ENCODE measurements around the gene LBX1. TPM values are rescaled to one million over a fixed set of nuclear protein-coding genes. Genes with fewer than 3 reads are reported as not detected.

LBX1 gene, protein sequence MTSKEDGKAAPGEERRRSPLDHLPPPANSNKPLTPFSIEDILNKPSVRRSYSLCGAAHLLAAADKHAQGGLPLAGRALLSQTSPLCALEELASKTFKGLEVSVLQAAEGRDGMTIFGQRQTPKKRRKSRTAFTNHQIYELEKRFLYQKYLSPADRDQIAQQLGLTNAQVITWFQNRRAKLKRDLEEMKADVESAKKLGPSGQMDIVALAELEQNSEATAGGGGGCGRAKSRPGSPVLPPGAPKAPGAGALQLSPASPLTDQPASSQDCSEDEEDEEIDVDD
- not detected for total RNA-seq

DNA sequence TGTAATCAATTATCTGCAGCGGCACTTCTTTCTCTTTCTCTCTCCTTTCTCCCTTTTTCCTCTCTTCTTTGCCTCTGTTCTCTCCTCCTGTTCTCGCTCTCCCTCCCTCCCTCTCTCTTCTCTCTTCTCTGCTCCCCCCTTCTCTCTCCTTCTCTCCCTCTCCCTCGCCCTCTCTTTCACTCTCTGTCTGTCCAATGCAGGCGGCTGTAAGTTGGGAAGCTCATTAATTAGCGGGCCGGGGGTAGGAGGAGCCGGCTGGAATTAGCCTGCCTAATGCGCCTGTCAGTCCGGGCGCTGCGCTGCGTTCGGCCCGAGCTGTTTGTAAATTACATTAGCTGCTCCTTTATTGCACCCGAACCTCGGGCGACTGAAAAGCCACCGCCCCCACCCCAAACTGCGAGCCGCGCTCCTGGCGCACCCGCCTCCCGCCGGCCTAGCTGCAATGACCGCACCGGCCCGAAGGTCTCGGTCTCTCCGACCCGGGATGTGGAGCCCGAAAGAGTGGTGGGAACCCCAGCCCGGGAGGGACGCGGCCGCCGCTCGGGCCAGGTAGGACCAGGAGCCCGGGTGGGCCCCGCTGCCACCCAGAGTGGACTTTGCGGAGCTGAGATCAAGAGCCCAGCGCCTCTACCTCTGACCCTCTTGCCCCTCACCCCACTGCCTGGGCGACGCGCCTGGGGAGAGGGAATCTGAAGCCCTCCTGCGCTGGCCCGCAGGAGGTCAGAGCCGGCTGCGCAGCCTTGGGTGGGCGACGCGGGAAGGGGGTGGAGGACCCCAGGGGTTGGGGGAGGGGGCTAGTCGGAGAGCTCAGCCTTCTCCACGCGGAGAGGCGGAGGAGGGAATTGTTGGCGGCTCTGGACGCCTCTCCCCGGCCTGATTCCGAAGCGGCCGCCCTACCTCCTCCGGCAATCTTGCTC, at the start of gene LBX1:
Gene LBX1 (minus strand): TSS at position 198 of the 917 bp plus-strand sequence. CDS start 648 bp downstream, outside the sequence.

Other genes with a start within 250 kb of the LBX1 start
- gene MRPL43, start 242.0 kb downstream of the LBX1 start, total RNA-seq, result 39.0 TPM
- 5.5 TPM for gene TWNK, start 241.9 kb downstream of the LBX1 start, total RNA-seq
- 18.5 TPM for gene LZTS2, start 229.7 kb downstream of the LBX1 start, total RNA-seq
- 7.2 TPM for gene PDZD7, start 198.3 kb downstream of the LBX1 start, total RNA-seq
- 37.4 TPM for gene SFXN3, start 198.2 kb downstream of the LBX1 start, total RNA-seq
- gene KAZALD1, start 167.5 kb downstream of the LBX1 start, total RNA-seq, result 1.2 TPM
- gene TLX1, start 98.2 kb downstream of the LBX1 start, total RNA-seq, result not detected
- 63.0 TPM for gene BTRC, start 124.7 kb upstream of the LBX1 start, total RNA-seq